Measurements from ENCODE around the gene CDH23. TPM values are rescaled to one million over a fixed set of nuclear protein-coding genes. Genes with fewer than 3 reads are reported as not detected.

CDH23 gene
- total and polyA plus RNA-seq, 2 of the 8 experiments (the other 6 are each of a cell fraction or from before 2014, with no cell fraction given) = 1.9 to 4.9 TPM

- peaks cover 0 to 6% (median 1%) of the 10 kb centered on the region in 4 experiments; a peak in 3 of 7 replicates for H3K4me1 ChIP-seq (replicated peaks in 1 of 4; ENCODE audit: control insufficient read depth in 3 of 4, insufficient read depth in 4 of 4, low read length in 3 of 4)
- ChIA-PET POLR2A (ENCODE audit: partially characterized antibody) (interaction anchor here (0.7 to 0.8 kb wide), 2 partner anchors 10 to 13 kb away, joined by 3 read pairs; no protein-coding TSS in a partner anchor), CTCF (ENCODE audit: partially characterized antibody) (interaction anchor here (0.5 to 1.8 kb wide), 11 partner anchors 31 to 494 kb away, joined by 3 to 6 read pairs (median 3); no protein-coding TSS in a partner anchor)
- FAIRE-seq (no peak), DNase-seq (ENCODE audit: low read depth in 1 of 2, low spot score in 2 of 2) (no peak)
- no peak overlapping the region for H2BK5ac ChIP-seq (ENCODE audit: low read depth, low read length)
- peaks cover 0 to 3% of the 10 kb centered on the region in 2 experiments; a peak in 1 of 4 replicates for H3K9me3 ChIP-seq (ENCODE audit: insufficient read depth in 2 of 2, low read depth in 1 of 2, low read length in 1 of 2)
- H3K23ac ChIP-seq (ENCODE audit: insufficient read length) = no peak overlapping the region
- H2BK12ac ChIP-seq (ENCODE audit: low read depth, low read length) = no peak overlapping the region
- H4K20me1 ChIP-seq (replicated peaks in 1 of 2; ENCODE audit: control insufficient read depth in 1 of 2, insufficient read depth in 2 of 2, low read length in 2 of 2) = no peaks in the 10 kb centered on the region
- H4K5ac ChIP-seq (ENCODE audit: insufficient read length, low read depth, low read length) = no peak overlapping the region
- H3K56ac ChIP-seq (replicated peaks; ENCODE audit: insufficient read length, low read depth, low read length) = no peak overlapping the region
- no peak overlapping the region for H3K4me2 ChIP-seq (ENCODE audit: insufficient read depth in 1 of 2, low read depth in 2 of 2, low read length in 2 of 2)
- H4K8ac ChIP-seq (ENCODE audit: extremely low read depth, insufficient read depth, low read length) = no peak overlapping the region
- no peaks in the 10 kb centered on the region; a peak in 1 of 7 replicates for H3K27me3 ChIP-seq (replicated peaks in 1 of 4; ENCODE audit: control insufficient read depth in 3 of 4, extremely low read depth in 1 of 4, insufficient read depth in 3 of 4, low read length in 3 of 4)
- no peak overlapping the region for H4K91ac ChIP-seq (replicated peaks; ENCODE audit: insufficient read length, low read length)
- 81% methylated on average over 2 of the region's 2 CpGs; no CpG with 5 or more reads in 1 of the 2 experiments for WGBS, 2 experiments (ENCODE audit: extremely low coverage in 1 of 2, insufficient coverage in 1 of 2, insufficient read length in 1 of 2, insufficient replicate concordance in 2 of 2, low coverage in 1 of 2, low lambda C conversion rate in 2 of 2, missing lambda C conversion rate in 1 of 2)
- H2BK15ac ChIP-seq (ENCODE audit: low read length) = no peak overlapping the region
- no peak overlapping the region for H3K27ac ChIP-seq (ENCODE audit: low read depth, low read length)
- H3K36me3 ChIP-seq (ENCODE audit: control insufficient read depth in 2 of 4, insufficient read depth in 4 of 4, low read length in 3 of 4) = no peaks in the 10 kb centered on the region
- H2AK5ac ChIP-seq (ENCODE audit: low read depth, low read length) = no peak overlapping the region
- H3K9ac ChIP-seq (replicated peaks in 1 of 4; ENCODE audit: extremely low read depth in 1 of 4, low read depth in 3 of 4, low read length in 3 of 4) = no peak overlapping the region
- H2BK120ac ChIP-seq (replicated peaks; ENCODE audit: low read depth, low read length) = no peak overlapping the region
- H3K23me2 ChIP-seq (ENCODE audit: low read depth, low read length) = no peaks in the 10 kb centered on the region; the same call in 1 of the 2 replicates
- H3K14ac ChIP-seq (ENCODE audit: insufficient read length) = no peak overlapping the region
- H3K18ac ChIP-seq (ENCODE audit: extremely low read depth, low read length) = no peak overlapping the region
- H3K4me3 ChIP-seq (ENCODE audit: extremely low read depth in 1 of 4, insufficient read depth in 2 of 4, low read depth in 3 of 4, low read length in 4 of 4) = no peak overlapping the region
- no peaks in the 10 kb centered on the region for H3K79me2 ChIP-seq (ENCODE audit: control insufficient read depth in 1 of 2, insufficient read depth in 2 of 2, low read length in 2 of 2)
- H3K79me1 ChIP-seq (ENCODE audit: low read depth, low read length) = no peaks in the 10 kb centered on the region
- H2AFZ ChIP-seq (ENCODE audit: low read length) = no peak overlapping the region
- H2BK20ac ChIP-seq (ENCODE audit: low read length) = no peak overlapping the region
- H3K4ac ChIP-seq (replicated peaks; ENCODE audit: insufficient read length, low read depth, low read length) = no peak overlapping the region
Observed at GRCh38 chr10:71489077-71489476, 92.4 kb downstream of the CDH23 start.
